NT2/D1 (cell line): ENCODE data around the gene TENM3.

ENCODE experiments used
- SUZ12 ChIP-seq: IDR thresholded peaks from 2 replicates; pipeline ENCODE4 v1.6.1; 2011; ENCODE audit not compliant: insufficient read length, insufficient read depth; ENCODE audit errors: extremely low read depth
- YY1 ChIP-seq: IDR thresholded peaks from 2 replicates; pipeline ENCODE4 v1.6.1; 2011; ENCODE audit not compliant: insufficient read length, insufficient read depth
- ZNF274 ChIP-seq: IDR thresholded peaks from 2 replicates; pipeline ENCODE4 v1.6.1; 2011; ENCODE audit warnings: mild to moderate bottlenecking, low read depth, low read length

- TF ChIP-seq ZNF274 (no peak), YY1 (no peak), SUZ12 (no peak)
Observed at GRCh38 chr4:182451441-182451840, 208.2 kb downstream of the TENM3 start.
